AG08395 (cell line): ENCODE measurements around the gene UNKL.

Experiments used
- DNase-seq: peaks from one replicate; pipeline ENCODE4 v3.0.0; 2012; ENCODE audit warnings: mixed read lengths, low spot score

Gene UNKL

GRCh38 chr16:1401061-1401757 is 13.3 kb downstream of the UNKL start:
- no peak for DNase-seq

GRCh38 chr16:1398826-1399581 is 15.5 kb downstream of the UNKL start:
- no peak for DNase-seq

GRCh38 chr16:1398351-1398750 is 16.2 kb downstream of the UNKL start:
- no peak for DNase-seq

- DNase-seq = no peak
Measured at GRCh38 chr16:1397779-1398178, 16.7 kb downstream of the UNKL start.

GRCh38 chr16:1395444-1396031 is 19.0 kb downstream of the UNKL start:
- DNase-seq = no peak

GRCh38 chr16:1394367-1394951 is 20.0 kb downstream of the UNKL start:
- no peak for DNase-seq

GRCh38 chr16:1393613-1394176 is 20.8 kb downstream of the UNKL start:
- DNase-seq = no peak

GRCh38 chr16:1392826-1393225 is 21.7 kb downstream of the UNKL start:
- DNase-seq = no peak

- DNase-seq = no peak
Measured at GRCh38 chr16:1390239-1390779, 24.2 kb downstream of the UNKL start.

- DNase-seq = no peak
Measured at GRCh38 chr16:1389762-1390161, 24.7 kb downstream of the UNKL start.

GRCh38 chr16:1387331-1387730 is 27.2 kb downstream of the UNKL start:
- no peak for DNase-seq

- DNase-seq = no peak
Measured at GRCh38 chr16:1385232-1385631, 29.3 kb downstream of the UNKL start.

GRCh38 chr16:1383556-1383955 is 30.9 kb downstream of the UNKL start:
- DNase-seq = no peak

- no peak for DNase-seq
Measured at GRCh38 chr16:1381612-1382406, 32.7 kb downstream of the UNKL start.

GRCh38 chr16:1380195-1380594 is 34.3 kb downstream of the UNKL start:
- DNase-seq = no peak

- peak; percentile 83 for DNase-seq
Measured at GRCh38 chr16:1379304-1380076, 35.0 kb downstream of the UNKL start.

- peak; percentile 88 for DNase-seq
Measured at GRCh38 chr16:1378804-1379303, 35.6 kb downstream of the UNKL start.

GRCh38 chr16:1378087-1378803 is 36.3 kb downstream of the UNKL start:
- no peak for DNase-seq

GRCh38 chr16:1377406-1378010 is 37.0 kb downstream of the UNKL start:
- no peak for DNase-seq
